HT1080 (cell line): ENCODE data around the gene KMT5C. TPM values are rescaled to one million over a fixed set of nuclear protein-coding genes. Genes with fewer than 3 reads are reported as not detected.

Experiments used
- DNase-seq: peaks from one replicate; pipeline ENCODE4 v3.0.0-alpha.2; 2015; ENCODE audit warnings: low read depth
- total RNA-seq: library from RNA; depleted of rRNA; stranded (reverse); fragments of >200 nt; shearing (Covaris generic); gene quantifications from 2 replicates; pipeline ENCODE4 v1.2.3, GENCODE V29; 2014

The KMT5C gene
- total RNA-seq, 1 experiment from 2014 or later = 2.4 TPM

- no peak for DNase-seq
Observed at GRCh38 chr19:55366790-55367189, 27.1 kb downstream of the KMT5C start.

DNA sequence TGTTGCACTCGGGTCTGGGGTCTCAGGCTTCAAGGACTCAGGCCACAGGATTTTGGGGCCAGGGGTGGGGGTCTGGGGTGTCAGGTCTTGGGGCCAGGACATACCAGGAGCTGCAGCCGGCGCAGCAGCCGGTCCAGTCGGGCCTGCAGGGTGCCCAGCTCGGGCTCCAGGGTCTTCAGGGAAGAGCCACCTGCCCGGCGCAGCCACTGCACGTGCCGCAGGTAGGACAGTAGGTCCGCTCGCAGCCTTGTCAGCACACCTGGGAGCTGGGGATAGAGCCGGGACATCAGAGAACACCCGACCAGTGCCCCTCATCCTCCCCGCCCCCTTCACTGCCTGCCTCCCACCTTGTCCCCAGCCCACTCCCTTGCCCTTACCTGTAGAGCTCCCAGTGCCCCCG is 28.4 kb downstream of the KMT5C start:
- DNase-seq = no peak

GRCh38 chr19:55368701-55369563 is 29.3 kb downstream of the KMT5C start:
- peak; percentile 46 for DNase-seq

DNA sequence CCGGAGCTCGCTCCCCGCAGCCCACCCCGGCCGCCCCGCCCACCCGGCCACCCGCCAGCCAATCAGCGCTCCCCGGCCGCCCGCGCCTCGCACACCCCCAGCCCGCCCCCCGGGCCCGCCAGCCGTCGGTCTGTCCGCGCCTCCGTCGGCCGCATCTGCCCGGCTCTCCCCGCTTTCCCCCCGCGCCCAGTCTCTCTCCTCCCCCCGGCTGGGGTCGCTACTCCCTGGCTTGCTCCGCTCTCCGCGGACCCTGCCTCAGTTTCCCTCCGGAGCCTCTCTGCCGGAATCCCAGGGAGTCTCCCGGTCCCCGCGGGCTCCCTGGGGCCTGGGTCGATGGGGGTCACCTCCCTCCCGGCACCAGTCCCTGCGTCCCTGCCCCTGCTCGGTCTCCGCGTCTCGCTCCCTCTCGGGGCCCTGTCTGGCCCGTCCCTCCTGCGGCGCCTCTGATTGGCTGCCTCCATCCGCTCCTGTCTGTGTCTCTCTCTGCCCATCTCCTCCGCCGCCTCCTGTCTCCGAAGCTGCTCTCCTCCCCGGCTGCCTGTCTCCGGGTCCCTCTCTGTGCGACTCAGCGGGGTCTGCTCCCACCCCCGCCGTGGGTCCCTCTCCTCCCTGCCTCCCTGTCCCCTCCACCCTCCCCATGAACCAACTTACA is 30.1 kb downstream of the KMT5C start:
- DNase-seq = peak; percentile 76

- peak; percentile 74 for DNase-seq
Observed at GRCh38 chr19:55370305-55370988, 30.8 kb downstream of the KMT5C start, which contains the start of gene IL11. Gene IL11 (minus strand): TSS chr19:55370463. CDS start chr19:55370310, 153 bp downstream.

GRCh38 chr19:55372316-55373081 is 32.8 kb downstream of the KMT5C start:
- DNase-seq = peak; percentile 76

DNA sequence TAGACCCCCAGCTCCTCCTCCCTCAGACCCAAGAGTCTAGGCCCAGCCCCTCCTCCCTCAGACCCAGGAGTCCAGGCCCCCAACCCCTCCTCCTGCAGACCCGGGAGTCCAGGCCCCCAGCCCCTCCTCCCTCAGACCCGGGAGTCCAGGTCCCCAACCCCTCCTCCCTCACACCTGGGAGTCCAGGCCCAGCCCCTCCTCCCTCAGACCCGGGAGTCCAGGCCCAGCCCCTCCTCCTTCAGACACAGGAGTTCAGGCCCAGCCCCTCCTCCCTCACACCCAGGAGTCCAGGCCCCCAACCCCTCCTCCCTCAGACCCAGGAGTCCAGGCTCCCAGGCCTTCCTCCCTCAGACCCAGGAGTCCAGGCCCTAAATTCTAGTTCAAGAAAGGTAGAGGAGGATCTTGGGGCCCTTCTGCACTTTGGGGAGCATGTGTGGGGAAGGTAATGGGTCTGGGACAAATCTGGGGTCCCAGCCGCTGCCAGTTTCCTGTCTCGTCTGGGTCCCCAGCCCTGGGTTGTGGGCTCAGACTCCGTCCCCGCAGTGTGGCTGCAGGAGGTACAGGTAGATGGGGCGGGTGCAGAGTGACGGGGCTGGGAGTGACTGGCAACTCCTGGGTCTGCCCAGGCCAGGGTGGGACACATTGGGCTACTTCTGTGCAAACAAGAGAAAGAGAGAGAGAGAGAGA is 33.8 kb downstream of the KMT5C start:
- DNase-seq = no peak

- no peak for DNase-seq
Observed at GRCh38 chr19:55373993-55374757, 34.5 kb downstream of the KMT5C start.

DNA sequence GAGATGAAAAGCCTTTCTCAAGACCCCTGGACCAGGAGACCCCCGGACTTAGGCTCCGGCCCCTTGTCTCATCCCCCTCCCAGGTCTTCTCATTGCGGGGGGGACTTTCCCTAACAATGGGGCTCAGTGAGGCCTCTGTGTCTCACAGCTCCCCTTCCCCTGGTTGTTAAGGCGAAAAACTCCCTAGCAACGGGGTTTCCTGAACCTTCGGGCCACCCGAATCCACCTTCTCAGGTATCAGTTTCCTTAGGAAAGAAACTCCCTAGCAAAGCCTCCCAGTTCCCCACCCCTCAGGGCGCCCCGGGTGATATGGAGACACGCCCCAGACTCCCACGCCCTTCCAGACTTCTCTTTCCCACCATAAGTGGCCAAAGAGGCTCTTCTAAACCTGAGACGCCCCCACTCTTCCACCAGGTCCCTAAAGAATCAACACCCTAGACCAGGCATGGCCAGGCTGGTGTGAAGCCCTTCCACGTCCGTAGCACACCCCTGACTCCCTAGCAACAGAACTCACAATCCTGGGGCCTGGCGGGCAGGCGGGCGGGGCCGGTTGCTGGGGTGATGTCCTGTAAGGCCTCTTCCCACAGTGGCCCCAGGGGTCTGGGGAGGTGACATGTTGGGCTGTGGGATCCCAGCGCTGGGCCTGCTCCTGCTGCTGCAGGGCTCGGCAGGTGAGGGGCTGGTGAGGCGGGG is 36.7 kb downstream of the KMT5C start, which contains the start of gene TMEM190:
Gene TMEM190, plus strand, starts transcription at position 586 of the 693 bp plus-strand sequence. Its CDS starts 28 bp downstream, at position 614.
- DNase-seq = no peak

GRCh38 chr19:55377356-55378131 is 37.9 kb downstream of the KMT5C start:
- DNase-seq = no peak

- no peak for DNase-seq
Observed at GRCh38 chr19:55379174-55379573, 39.5 kb downstream of the KMT5C start.

DNA sequence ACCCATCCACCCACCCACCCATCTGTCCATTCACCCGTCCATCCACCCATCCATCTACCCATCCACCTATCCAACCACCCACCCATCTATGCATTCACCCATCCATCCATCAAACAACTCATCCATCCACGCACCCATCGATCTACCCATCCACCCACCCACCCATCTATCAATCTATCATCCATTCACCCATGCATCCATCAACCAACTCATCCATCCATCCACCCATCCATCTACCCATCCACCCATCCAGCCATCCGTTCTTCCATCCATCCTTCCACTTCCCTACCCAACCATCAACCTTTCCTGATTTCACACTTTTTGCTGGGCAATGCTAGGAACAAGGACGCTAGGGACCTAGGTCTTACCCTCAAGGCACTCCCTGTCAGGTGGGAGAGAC is 42.3 kb downstream of the KMT5C start:
- DNase-seq = no peak

- no peak for DNase-seq
Observed at GRCh38 chr19:55382522-55383054, 42.9 kb downstream of the KMT5C start.

DNA sequence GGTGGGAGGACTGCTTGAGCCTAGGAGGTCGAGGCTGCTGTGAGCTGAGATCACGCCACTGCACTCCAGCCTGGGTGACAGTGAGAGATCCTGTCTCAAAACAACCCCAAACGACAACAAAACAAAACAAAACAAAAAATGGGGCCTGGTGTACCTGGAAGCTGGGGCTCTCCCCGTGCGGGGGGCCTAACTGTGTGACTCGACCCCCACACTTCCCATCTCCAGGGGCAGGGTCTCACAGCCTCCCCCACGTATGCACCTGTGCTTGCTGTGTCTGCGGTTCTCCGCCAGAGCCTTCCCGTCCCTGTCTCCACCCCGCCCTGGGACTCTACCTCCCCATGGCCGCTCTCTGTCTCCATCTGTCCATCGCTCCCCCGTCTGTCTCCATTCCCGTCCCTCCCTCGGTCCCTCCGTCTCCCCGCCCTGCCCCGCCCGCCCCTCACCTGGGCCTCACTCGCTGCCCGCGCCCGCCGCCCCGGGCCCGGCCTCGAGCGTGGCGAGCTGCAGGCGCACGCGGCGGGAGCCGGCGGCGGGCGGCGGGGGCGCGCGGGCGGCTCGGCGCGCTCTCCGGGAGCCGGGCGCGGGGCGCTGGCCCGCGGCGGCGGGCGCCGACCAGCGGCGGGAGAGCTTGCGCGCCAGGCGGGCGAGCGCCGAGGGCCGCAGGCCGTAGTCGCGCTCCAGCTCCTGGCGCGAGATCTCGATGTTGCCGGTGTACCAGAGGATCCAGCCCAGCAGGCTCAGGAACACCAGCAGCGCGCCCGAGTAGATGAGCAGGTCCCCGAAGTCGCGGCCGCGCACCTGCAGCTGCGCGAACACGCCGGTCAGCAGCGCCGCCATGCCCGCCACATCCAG is 43.8 kb downstream of the KMT5C start:
- no peak for DNase-seq

- DNase-seq = no peak
Observed at GRCh38 chr19:55384131-55384919, 44.6 kb downstream of the KMT5C start, which contains the start of gene TMEM238. Gene TMEM238 (minus strand): TSS chr19:55384292. CDS start chr19:55384259, 33 bp downstream.
